Tibial nerve (tissue), 4 donors: Measurements from ENCODE around the gene FGF23.

Experiments
- CTCF ChIP-seq, 5 experiments: fragments of 200-600 bp in 3 of 5; fragments of 450-650 bp in 2 of 5; sonication (generic) in 3 of 5; IDR thresholded peaks; one replicate each; pipeline ENCODE4 v1.5.1; 2016 to 2019; ENCODE audit warnings: antibody characterized with exemption in 5 of 5, mild to moderate bottlenecking in 3 of 5, moderate library complexity in 2 of 5
- EP300 ChIP-seq, 2 donors: sonication (generic); formaldehyde crosslinking; IDR thresholded peaks; one replicate each; pipeline ENCODE4 v1.6.1; 2017; ENCODE audit warnings: antibody characterized with exemption in 2 of 2, mild to moderate bottlenecking in 1 of 2
- POLR2A ChIP-seq, 2 donors: fragments of 450-650 bp; IDR thresholded peaks; one replicate each; pipeline ENCODE4 v1.6.1; 2017; ENCODE audit warnings: antibody characterized with exemption in 2 of 2, mild to moderate bottlenecking in 2 of 2, moderate library complexity in 2 of 2

GRCh38 chr12:4393211-4393610, 13.7 kb upstream of the FGF23 start:
- TF ChIP-seq CTCF (IDR thresholded peaks at IDR 0.05) (no peak), EP300 (IDR thresholded peaks at IDR 0.05) (no peak), POLR2A (IDR thresholded peaks at IDR 0.05) (no peak)
